ENCODE results near the gene AFF3.

DNA sequence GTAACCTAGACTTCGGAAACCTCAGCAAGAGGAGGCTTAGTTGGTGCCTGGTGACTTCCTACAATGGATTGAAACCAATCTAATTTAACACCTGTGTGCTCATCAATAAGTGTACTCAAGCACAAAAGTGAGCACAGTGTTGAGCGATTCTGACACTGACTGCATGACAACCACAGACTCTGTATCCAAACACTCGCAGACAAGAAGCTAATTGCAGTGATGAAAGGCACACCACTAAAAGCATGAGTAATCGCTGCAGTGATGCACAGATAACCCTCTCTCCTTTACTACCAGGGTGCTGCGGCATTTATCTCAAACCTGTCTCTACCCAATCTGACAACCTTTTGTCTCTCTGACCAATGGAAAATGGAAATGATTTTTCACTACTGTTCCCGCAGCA lies 168.1 kb downstream of the AFF3 start:
- TF ChIP-seq, protein P1, sequence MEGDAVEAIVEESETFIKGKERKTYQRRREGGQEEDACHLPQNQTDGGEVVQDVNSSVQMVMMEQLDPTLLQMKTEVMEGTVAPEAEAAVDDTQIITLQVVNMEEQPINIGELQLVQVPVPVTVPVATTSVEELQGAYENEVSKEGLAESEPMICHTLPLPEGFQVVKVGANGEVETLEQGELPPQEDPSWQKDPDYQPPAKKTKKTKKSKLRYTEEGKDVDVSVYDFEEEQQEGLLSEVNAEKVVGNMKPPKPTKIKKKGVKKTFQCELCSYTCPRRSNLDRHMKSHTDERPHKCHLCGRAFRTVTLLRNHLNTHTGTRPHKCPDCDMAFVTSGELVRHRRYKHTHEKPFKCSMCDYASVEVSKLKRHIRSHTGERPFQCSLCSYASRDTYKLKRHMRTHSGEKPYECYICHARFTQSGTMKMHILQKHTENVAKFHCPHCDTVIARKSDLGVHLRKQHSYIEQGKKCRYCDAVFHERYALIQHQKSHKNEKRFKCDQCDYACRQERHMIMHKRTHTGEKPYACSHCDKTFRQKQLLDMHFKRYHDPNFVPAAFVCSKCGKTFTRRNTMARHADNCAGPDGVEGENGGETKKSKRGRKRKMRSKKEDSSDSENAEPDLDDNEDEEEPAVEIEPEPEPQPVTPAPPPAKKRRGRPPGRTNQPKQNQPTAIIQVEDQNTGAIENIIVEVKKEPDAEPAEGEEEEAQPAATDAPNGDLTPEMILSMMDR (conservative IDR thresholded peaks at IDR 0.05) = no peak
- no peak for TF ChIP-seq EZH2 (IDR thresholded peaks at IDR 0.05; ENCODE audit: low read depth)

All from PC-9 (cell line).